Measurements from ENCODE around the gene CCDC40. TPM values are rescaled to one million over a fixed set of nuclear protein-coding genes. Genes with fewer than 3 reads are reported as not detected.
A peak's percentile ranks its signal among the peaks of the same experiment; 100 is the strongest.

Gene CCDC40
- total and polyA plus RNA-seq, 2 of the 13 experiments (the other 11 are each of a cell fraction or from before 2014, with no cell fraction given), result 4.1 to 5.5 TPM

DNA sequence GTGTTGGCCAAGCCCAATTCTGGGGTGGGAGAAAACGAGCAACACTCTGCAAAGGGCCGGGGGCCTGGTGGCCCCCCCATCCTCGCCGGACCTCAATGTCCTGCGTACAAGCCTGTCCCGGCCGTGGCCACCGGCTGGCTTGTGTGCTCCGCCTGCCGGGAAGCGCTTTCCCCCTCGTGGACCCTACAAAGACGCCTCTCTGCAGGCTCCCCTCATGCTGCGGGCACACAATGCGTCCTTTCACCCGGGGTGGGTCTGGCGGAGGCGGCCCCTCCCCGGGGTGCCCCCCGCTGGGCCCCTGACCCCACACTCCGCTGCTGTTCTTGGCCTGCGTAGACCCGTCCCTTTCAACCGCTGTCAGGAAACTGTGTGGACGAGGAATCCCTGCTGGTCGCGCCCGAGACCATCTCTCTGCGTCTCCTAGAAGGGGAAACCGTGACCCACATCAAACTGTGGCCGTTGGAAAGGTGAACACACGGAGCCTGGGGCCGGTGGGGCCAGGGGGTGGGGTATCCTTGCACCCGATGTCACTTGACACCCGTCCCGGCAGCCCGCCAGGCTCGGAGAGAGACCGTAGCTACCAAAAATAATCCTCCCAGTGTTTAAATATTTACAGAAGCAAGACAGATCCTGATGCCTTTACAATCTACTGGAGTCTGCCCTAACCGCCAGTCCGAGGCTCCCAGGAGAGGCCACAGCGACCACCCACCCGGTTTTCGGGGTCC is 44.4 kb upstream of the CCDC40 start (continued):
- TF ChIP-seq MXD4 (CRISPR knock-in tag; IDR thresholded peaks at IDR 0.05) (no peak), HNRNPLL (IDR thresholded peaks at IDR 0.05; ENCODE audit: low read depth, low read length, poor library complexity, severe bottlenecking) (peak; percentile 67), ELF4 (CRISPR knock-in tag; IDR thresholded peaks at IDR 0.05; ENCODE audit: borderline replicate concordance) (no peak), ZNF703 (CRISPR knock-in tag; IDR thresholded peaks at IDR 0.05; ENCODE audit: borderline replicate concordance) (peak; percentile 65; the same call in 1 of the 2 replicates), ZNF264 (CRISPR knock-in tag; IDR thresholded peaks at IDR 0.05) (0 out of 2 replicates have a peak, but pooled peaks have one; percentile 1), AGO2 (optimal IDR thresholded peaks at IDR 0.05; ENCODE audit: low read depth, low read length) (peak; percentile 91), ARNT2 (CRISPR knock-in tag; IDR thresholded peaks at IDR 0.05; ENCODE audit: low read depth) (0 out of 2 replicates have a peak, but pooled peaks have one; percentile 35), PRPF4 (IDR thresholded peaks at IDR 0.05; ENCODE audit: low read depth, low read length, poor library complexity, severe bottlenecking) (no peak), TMF1 (CRISPR knock-in tag; IDR thresholded peaks at IDR 0.05; ENCODE audit: low read depth) (peak; percentile 37; the same call in 1 of the 2 replicates), GATAD1 (CRISPR knock-in tag; IDR thresholded peaks at IDR 0.05) (no peak; the same call in 1 of the 2 replicates), FOXC1 (CRISPR knock-in tag; IDR thresholded peaks at IDR 0.05; ENCODE audit: borderline replicate concordance) (peak; percentile 34; the same call in 1 of the 2 replicates), ZNF512B (CRISPR knock-in tag; IDR thresholded peaks at IDR 0.05; ENCODE audit: borderline replicate concordance) (peak; percentile 81; the same call in 1 of the 2 replicates)
- TF ChIP-seq, protein P1, sequence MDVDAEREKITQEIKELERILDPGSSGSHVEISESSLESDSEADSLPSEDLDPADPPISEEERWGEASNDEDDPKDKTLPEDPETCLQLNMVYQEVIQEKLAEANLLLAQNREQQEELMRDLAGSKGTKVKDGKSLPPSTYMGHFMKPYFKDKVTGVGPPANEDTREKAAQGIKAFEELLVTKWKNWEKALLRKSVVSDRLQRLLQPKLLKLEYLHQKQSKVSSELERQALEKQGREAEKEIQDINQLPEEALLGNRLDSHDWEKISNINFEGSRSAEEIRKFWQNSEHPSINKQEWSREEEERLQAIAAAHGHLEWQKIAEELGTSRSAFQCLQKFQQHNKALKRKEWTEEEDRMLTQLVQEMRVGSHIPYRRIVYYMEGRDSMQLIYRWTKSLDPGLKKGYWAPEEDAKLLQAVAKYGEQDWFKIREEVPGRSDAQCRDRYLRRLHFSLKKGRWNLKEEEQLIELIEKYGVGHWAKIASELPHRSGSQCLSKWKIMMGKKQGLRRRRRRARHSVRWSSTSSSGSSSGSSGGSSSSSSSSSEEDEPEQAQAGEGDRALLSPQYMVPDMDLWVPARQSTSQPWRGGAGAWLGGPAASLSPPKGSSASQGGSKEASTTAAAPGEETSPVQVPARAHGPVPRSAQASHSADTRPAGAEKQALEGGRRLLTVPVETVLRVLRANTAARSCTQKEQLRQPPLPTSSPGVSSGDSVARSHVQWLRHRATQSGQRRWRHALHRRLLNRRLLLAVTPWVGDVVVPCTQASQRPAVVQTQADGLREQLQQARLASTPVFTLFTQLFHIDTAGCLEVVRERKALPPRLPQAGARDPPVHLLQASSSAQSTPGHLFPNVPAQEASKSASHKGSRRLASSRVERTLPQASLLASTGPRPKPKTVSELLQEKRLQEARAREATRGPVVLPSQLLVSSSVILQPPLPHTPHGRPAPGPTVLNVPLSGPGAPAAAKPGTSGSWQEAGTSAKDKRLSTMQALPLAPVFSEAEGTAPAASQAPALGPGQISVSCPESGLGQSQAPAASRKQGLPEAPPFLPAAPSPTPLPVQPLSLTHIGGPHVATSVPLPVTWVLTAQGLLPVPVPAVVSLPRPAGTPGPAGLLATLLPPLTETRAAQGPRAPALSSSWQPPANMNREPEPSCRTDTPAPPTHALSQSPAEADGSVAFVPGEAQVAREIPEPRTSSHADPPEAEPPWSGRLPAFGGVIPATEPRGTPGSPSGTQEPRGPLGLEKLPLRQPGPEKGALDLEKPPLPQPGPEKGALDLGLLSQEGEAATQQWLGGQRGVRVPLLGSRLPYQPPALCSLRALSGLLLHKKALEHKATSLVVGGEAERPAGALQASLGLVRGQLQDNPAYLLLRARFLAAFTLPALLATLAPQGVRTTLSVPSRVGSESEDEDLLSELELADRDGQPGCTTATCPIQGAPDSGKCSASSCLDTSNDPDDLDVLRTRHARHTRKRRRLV (CRISPR knock-in tag; IDR thresholded peaks at IDR 0.05), result no peak; the same call in 1 of the 2 replicates
- TF ChIP-seq, protein P2, sequence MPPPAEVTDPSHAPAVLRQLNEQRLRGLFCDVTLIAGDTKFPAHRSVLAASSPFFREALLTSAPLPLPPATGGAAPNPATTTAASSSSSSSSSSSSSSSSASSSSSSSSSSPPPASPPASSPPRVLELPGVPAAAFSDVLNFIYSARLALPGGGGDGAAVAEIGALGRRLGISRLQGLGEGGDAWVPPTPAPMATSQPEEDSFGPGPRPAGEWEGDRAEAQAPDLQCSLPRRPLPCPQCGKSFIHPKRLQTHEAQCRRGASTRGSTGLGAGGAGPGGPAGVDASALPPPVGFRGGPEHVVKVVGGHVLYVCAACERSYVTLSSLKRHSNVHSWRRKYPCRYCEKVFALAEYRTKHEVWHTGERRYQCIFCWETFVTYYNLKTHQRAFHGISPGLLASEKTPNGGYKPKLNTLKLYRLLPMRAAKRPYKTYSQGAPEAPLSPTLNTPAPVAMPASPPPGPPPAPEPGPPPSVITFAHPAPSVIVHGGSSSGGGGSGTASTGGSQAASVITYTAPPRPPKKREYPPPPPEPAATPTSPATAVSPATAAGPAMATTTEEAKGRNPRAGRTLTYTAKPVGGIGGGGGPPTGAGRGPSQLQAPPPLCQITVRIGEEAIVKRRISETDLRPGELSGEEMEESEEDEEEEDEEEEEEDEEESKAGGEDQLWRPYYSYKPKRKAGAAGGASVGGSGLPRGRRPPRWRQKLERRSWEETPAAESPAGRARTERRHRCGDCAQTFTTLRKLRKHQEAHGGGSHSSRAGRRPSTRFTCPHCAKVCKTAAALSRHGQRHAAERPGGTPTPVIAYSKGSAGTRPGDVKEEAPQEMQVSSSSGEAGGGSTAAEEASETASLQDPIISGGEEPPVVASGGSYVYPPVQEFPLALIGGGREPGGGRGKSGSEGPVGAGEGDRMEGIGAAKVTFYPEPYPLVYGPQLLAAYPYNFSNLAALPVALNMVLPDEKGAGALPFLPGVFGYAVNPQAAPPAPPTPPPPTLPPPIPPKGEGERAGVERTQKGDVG (CRISPR knock-in tag; IDR thresholded peaks at IDR 0.05; ENCODE audit: borderline replicate concordance), result peak; percentile 44; the same call in 1 of the 2 replicates
